Pancreas (tissue), 10 donors: ENCODE results near the gene LDHB. TPM values are rescaled to one million over a fixed set of nuclear protein-coding genes. Genes with fewer than 3 reads are reported as not detected.

Source experiments
- ATAC-seq, 4 donors: fragments of 200-7000 bp; cut with Tn5 transposase; one replicate each; pipeline versions ENCODE4 v1.8.0 to v1.9.1; 2020; ENCODE audit warnings: mild to moderate bottlenecking in 4 of 4, moderate library complexity in 4 of 4
- DNase-seq, 6 donors: peaks; one replicate each; pipeline ENCODE4 v3.0.0-alpha.2; 2020
- FAIRE-seq: peaks from 2 replicates; lab custom pipeline; 2012; peaks lifted over from hg19 to GRCh38; lab: Jason Lieb, UNC
- H3K27ac ChIP-seq, 4 donors: fragments of 200-600 bp; sonication (generic); 1 replicate in 3 of 4; 2 replicates in 1 of 4; pipeline versions ENCODE4 v1.5.0 to v1.8.0; 2020
- H3K27me3 ChIP-seq, 4 donors: fragments of 200-600 bp; one replicate each; pipeline ENCODE4 v1.8.0; 2021
- H3K36me3 ChIP-seq, 3 donors: fragments of 200-600 bp; sonication (generic) in 1 of 3; one replicate each; pipeline versions ENCODE4 v1.5.0 to v1.8.0; 2020 to 2021
- H3K4me1 ChIP-seq, 3 donors: fragments of 200-600 bp; one replicate each; pipeline ENCODE4 v1.8.0; 2021
- H3K4me3 ChIP-seq, 4 donors: fragments of 200-600 bp; sonication (generic) in 2 of 4; one replicate each; pipeline versions ENCODE4 v1.5.0 to v1.8.0; 2020 to 2021
- H3K9me3 ChIP-seq, 4 donors: fragments of 200-600 bp; one replicate each; pipeline ENCODE4 v1.8.0; 2021
- CTCF ChIP-seq, 4 donors: fragments of 200-600 bp; sonication (generic) in 3 of 4; IDR thresholded peaks; one replicate each; pipeline versions ENCODE4 v1.5.0 to v1.8.0; 2021; ENCODE audit warnings: antibody characterized with exemption in 4 of 4
- WGBS, 2 donors: extraction: QIAGEN DNeasy Blood & Tissue Kit; methylation state at CpG; one replicate each; pipeline ENCODE4 v1.1.7; 2013; 5-methylcytosine and 5-hydroxymethylcytosine counted together
- intact Hi-C, 3 donors: fragments of 100-400 bp; cut with DNase I; formaldehyde crosslinking; loops; one replicate each; pipeline versions ENCODE4 v1.11.1 to v1.14.2; 2022
- polyA plus RNA-seq, 2 donors: library from polyadenylated mRNA; stranded (reverse); fragments of 200-250 nt; gene quantifications; one replicate each; pipeline ENCODE4 v1.2.3, GENCODE V29; 2013
- total RNA-seq, 6 donors: library from RNA; stranded (reverse); fragmentation: NEBNext Ultra II Directional in 4 of 6; extraction: Animal tissue kit (Norgen Biotek cat#: 25700) in 4 of 6; gene quantifications; one replicate each; pipeline versions ENCODE4 v1.2.1 to v1.2.4, GENCODE V29; 2021 to 2023
- donor health status: healthy with polysubstance abuse.
- donor health status: DM: no; HTN: no; CAD: no; lungs with moderate emphysema.
- donor health status: DM: no; HTN: no; CAD: no.
- donor health status: control.
- donor health status: control.
- donor health status: Bipolar disorder and iron deficiency.
- donor health status: DM: yes; HTN: yes; CAD: no.
- donor health status: DM: no; HTN: no; CAD: no.
- donor health status: DM: no; HTN: no; CAD: no.
- donor health status: DM: yes; HTN: yes; CAD: no.

LDHB gene
- total and polyA plus RNA-seq, 8 donors: 97.6 to 364 (median 221) TPM

- Histone ChIP-seq H3K27ac (no peak overlapping the region), H3K27me3 (no peaks in the 10 kb centered on the region), H3K4me3 (no peak overlapping the region), H3K9me3 (no peaks in the 10 kb centered on the region), H3K4me1 (no peaks in the 10 kb centered on the region), H3K36me3 (no peaks in the 10 kb centered on the region)
- no peak for TF ChIP-seq CTCF (IDR thresholded peaks at IDR 0.05)
- ATAC-seq (no peak), FAIRE-seq (no peak), DNase-seq (no peak)
- WGBS, 2 donors: 71 to 81% methylated on average over 3 of the region's 3 CpGs
- intact Hi-C loops: no loop called here
These were observed 72.2 kb downstream of the LDHB start for GRCh38 chr12:21585485-21585884.

Other genes with a start within 250 kb of the LDHB start
- 10 to 100 TPM; 11.4 to 31.0 (median 17.1) TPM for gene PYROXD1, start 220.2 kb downstream of the LDHB start, total RNA-seq
- gene PYROXD1, start 220.2 kb downstream of the LDHB start, polyA plus RNA-seq: 10 to 100 TPM; 10.9 to 14.1 TPM
- gene RECQL, start 156.2 kb downstream of the LDHB start, total RNA-seq: 10 to 100 TPM in 3 of 6 donors, 1 to 10 TPM in 3; 6.0 to 17.1 (median 9.6) TPM
- gene RECQL, start 156.2 kb downstream of the LDHB start, polyA plus RNA-seq: 1 to 10 TPM; 4.8 to 7.5 TPM
- gene GOLT1B, start 156.1 kb downstream of the LDHB start, total RNA-seq: 10 to 100 TPM; 11.1 to 25.5 (median 17.9) TPM
- gene GOLT1B, start 156.1 kb downstream of the LDHB start, polyA plus RNA-seq: 10 to 100 TPM; 10.5 to 15.4 TPM
- gene SPX, start 131.5 kb downstream of the LDHB start, total RNA-seq: 10 to 100 TPM; 11.7 to 31.0 (median 28.3) TPM
- gene SPX, start 131.5 kb downstream of the LDHB start, polyA plus RNA-seq: 10 to 100 TPM; 12.1 to 13.4 TPM
- gene GYS2, start 53.0 kb downstream of the LDHB start, total RNA-seq: not detected
- not detected for gene GYS2, start 53.0 kb downstream of the LDHB start, polyA plus RNA-seq
- 10 to 100 TPM; 17.3 to 28.8 (median 25.2) TPM for gene KCNJ8, start 116.9 kb upstream of the LDHB start, total RNA-seq
- 10 to 100 TPM in 1 of 2 donors, 1 to 10 TPM in 1; 7.9 to 19.4 TPM for gene KCNJ8, start 116.9 kb upstream of the LDHB start, polyA plus RNA-seq